Activated CD8-positive, alpha-beta memory T cell treated with anti-CD3 and anti-CD28 coated beads, Interleukin-2, amount 10 ng/mL, durations not matched to agents 7 days and 5 days (primary cell): ENCODE data around the gene MOK. TPM values are rescaled to one million over a fixed set of nuclear protein-coding genes. Genes with fewer than 3 reads are reported as not detected.
"Not testable (repeated sequence)": the region's sequence is repeated elsewhere in the genome, so short reads cannot be mapped to it uniquely, and the experiment has no call there.

Experiments
- ATAC-seq: fragments of 150-1000 bp; cut with Tn5 transposase; one replicate; pipeline ENCODE4 v1.10.0; 2021; ENCODE audit warnings: moderate library complexity
- CTCF ChIA-PET: fragments of 350-600 bp; sonication (Branson Sonifier 250); formaldehyde crosslinking; loops from one replicate; lab custom pipeline; 2021; ENCODE audit warnings: antibody characterized with exemption; lab: Charles Lee
- DNase-seq: peaks from one replicate; pipeline ENCODE4 v3.0.0-alpha.2; 2020
- H3K27ac Mint-ChIP-seq: one replicate; pipeline ENCODE4 v1.8.0; 2021; ENCODE audit warnings: mild to moderate bottlenecking, mixed read lengths
- H3K27me3 Mint-ChIP-seq: one replicate; pipeline ENCODE4 v1.8.0; 2021; ENCODE audit warnings: mixed read lengths
- H3K36me3 Mint-ChIP-seq: one replicate; pipeline ENCODE4 v1.8.0; 2021; ENCODE audit warnings: mild to moderate bottlenecking, mixed read lengths
- H3K4me1 Mint-ChIP-seq: one replicate; pipeline ENCODE4 v1.8.0; 2021; ENCODE audit warnings: mixed read lengths
- H3K4me3 Mint-ChIP-seq: one replicate; pipeline ENCODE4 v1.8.0; 2021; ENCODE audit warnings: mild to moderate bottlenecking, moderate library complexity, mixed read lengths
- H3K9me3 Mint-ChIP-seq: one replicate; pipeline ENCODE4 v1.8.0; 2022; ENCODE audit warnings: low read depth, mixed read lengths
- total RNA-seq, 2 experiments: library from RNA; stranded (reverse); gene quantifications; one replicate each; pipeline ENCODE4 v1.2.3, GENCODE V29; 2021

Gene MOK
- total RNA-seq, 2 experiments from 2014 or later = 3.2 to 3.6 TPM

- CTCF ChIA-PET = no interaction called here
- H3K27ac Mint-ChIP-seq = no peak overlapping the region
- H3K36me3 Mint-ChIP-seq = no peaks in the 10 kb centered on the region
- ATAC-seq = no peak
- no peaks in the 10 kb centered on the region for H3K9me3 Mint-ChIP-seq
- no peak overlapping the region for H3K4me3 Mint-ChIP-seq
- no peak for DNase-seq
- H3K4me1 Mint-ChIP-seq = no peaks in the 10 kb centered on the region
- no peaks in the 10 kb centered on the region for H3K27me3 Mint-ChIP-seq
Measured at GRCh38 chr14:102246071-102246470, 58.9 kb downstream of the MOK start.

GRCh38 chr14:102243795-102244194 lies 61.2 kb downstream of the MOK start:
- H3K4me3 Mint-ChIP-seq, H3K27me3 Mint-ChIP-seq, H3K36me3 Mint-ChIP-seq, ATAC-seq, H3K27ac Mint-ChIP-seq, H3K9me3 Mint-ChIP-seq, CTCF ChIA-PET, DNase-seq, H3K4me1 Mint-ChIP-seq: not testable (repeated sequence)

- DNase-seq (no peak), ATAC-seq (no peak)
- no peak overlapping the region for H3K4me3 Mint-ChIP-seq
- CTCF ChIA-PET = interaction anchor here (0.6 kb wide), 1 partner anchor 1092 kb away, joined by 3 read pairs; no protein-coding TSS in a partner anchor
- no peak overlapping the region for H3K27ac Mint-ChIP-seq
- H3K27me3 Mint-ChIP-seq = no peaks in the 10 kb centered on the region
- no peaks in the 10 kb centered on the region for H3K36me3 Mint-ChIP-seq
- no peaks in the 10 kb centered on the region for H3K9me3 Mint-ChIP-seq
- no peaks in the 10 kb centered on the region for H3K4me1 Mint-ChIP-seq
Measured at GRCh38 chr14:102241147-102241546, 63.8 kb downstream of the MOK start.

- H3K27ac Mint-ChIP-seq, CTCF ChIA-PET, H3K27me3 Mint-ChIP-seq, ATAC-seq, H3K4me1 Mint-ChIP-seq, H3K9me3 Mint-ChIP-seq, DNase-seq, H3K4me3 Mint-ChIP-seq, H3K36me3 Mint-ChIP-seq: not testable (repeated sequence)
Measured at GRCh38 chr14:102240481-102240880, 64.5 kb downstream of the MOK start.

GRCh38 chr14:102239231-102239630 lies 65.7 kb downstream of the MOK start:
- H3K27me3 Mint-ChIP-seq = no peaks in the 10 kb centered on the region
- no peak for DNase-seq
- CTCF ChIA-PET = interaction anchor here (3.5 kb wide), 1 partner anchor 76 kb away, joined by 16 read pairs; no protein-coding TSS in a partner anchor
- no peaks in the 10 kb centered on the region for H3K36me3 Mint-ChIP-seq
- H3K27ac Mint-ChIP-seq = no peak overlapping the region
- H3K4me1 Mint-ChIP-seq = no peaks in the 10 kb centered on the region
- ATAC-seq = no peak
- no peaks in the 10 kb centered on the region for H3K9me3 Mint-ChIP-seq
- H3K4me3 Mint-ChIP-seq = no peak overlapping the region

GRCh38 chr14:102238766-102239165 lies 66.2 kb downstream of the MOK start:
- CTCF ChIA-PET = interaction anchor here (3.5 kb wide), 1 partner anchor 76 kb away, joined by 16 read pairs; no protein-coding TSS in a partner anchor
- no peaks in the 10 kb centered on the region for H3K27me3 Mint-ChIP-seq

GRCh38 chr14:102238131-102238530 lies 66.8 kb downstream of the MOK start:
- DNase-seq (no peak), ATAC-seq (no peak)
- Mint-ChIP-seq H3K4me3 (no peak overlapping the region), H3K27ac (no peak overlapping the region), H3K9me3 (no peaks in the 10 kb centered on the region), H3K4me1 (no peaks in the 10 kb centered on the region), H3K36me3 (no peaks in the 10 kb centered on the region), H3K27me3 (no peaks in the 10 kb centered on the region)
- CTCF ChIA-PET = interaction anchor here (1.8 to 3.5 kb wide), 2 partner anchors 77 to 142 kb away, joined by 5 to 16 read pairs; no protein-coding TSS in a partner anchor

More at GRCh38 chr14:102238766-102239165, 66.2 kb downstream of the MOK start:
- Mint-ChIP-seq H3K9me3 (no peaks in the 10 kb centered on the region), H3K36me3 (no peaks in the 10 kb centered on the region), H3K4me1 (no peaks in the 10 kb centered on the region), H3K4me3 (no peak overlapping the region), H3K27ac (no peak overlapping the region)
- DNase-seq (no peak), ATAC-seq (no peak)

GRCh38 chr14:102236026-102236425 lies 68.9 kb downstream of the MOK start:
- H3K27me3 Mint-ChIP-seq = no peaks in the 10 kb centered on the region
- H3K4me1 Mint-ChIP-seq = no peaks in the 10 kb centered on the region
- CTCF ChIA-PET = interaction anchor here (1.4 to 3.5 kb wide), 2 partner anchors 79 to 289 kb away, joined by 3 to 16 read pairs; no protein-coding TSS in a partner anchor
- H3K9me3 Mint-ChIP-seq = no peaks in the 10 kb centered on the region
- no peaks in the 10 kb centered on the region for H3K36me3 Mint-ChIP-seq
- no peak overlapping the region for H3K27ac Mint-ChIP-seq
- DNase-seq (no peak), ATAC-seq (no peak)
- H3K4me3 Mint-ChIP-seq = no peak overlapping the region

- Mint-ChIP-seq H3K27ac (no peak overlapping the region), H3K4me1 (no peaks in the 10 kb centered on the region), H3K27me3 (no peaks in the 10 kb centered on the region), H3K4me3 (no peak overlapping the region), H3K36me3 (no peaks in the 10 kb centered on the region), H3K9me3 (no peaks in the 10 kb centered on the region)
- DNase-seq = peak; percentile 84
- ATAC-seq = peak; percentile 99
- CTCF ChIA-PET = interaction anchor here (3.5 kb wide), 1 partner anchor 80 kb away, joined by 16 read pairs; no protein-coding TSS in a partner anchor
Measured at GRCh38 chr14:102235275-102235897, 69.6 kb downstream of the MOK start.

GRCh38 chr14:102234331-102235264 lies 70.4 kb downstream of the MOK start:
- Mint-ChIP-seq H3K36me3 (no peaks in the 10 kb centered on the region), H3K4me3 (no peak overlapping the region), H3K27ac (no peak overlapping the region), H3K4me1 (no peaks in the 10 kb centered on the region), H3K9me3 (no peaks in the 10 kb centered on the region), H3K27me3 (no peaks in the 10 kb centered on the region)
- ATAC-seq (no peak), DNase-seq (no peak)
- CTCF ChIA-PET = no interaction called here

GRCh38 chr14:102233081-102233480 lies 71.9 kb downstream of the MOK start:
- no peaks in the 10 kb centered on the region for H3K27me3 Mint-ChIP-seq
- DNase-seq = no peak

GRCh38 chr14:102232348-102232625 lies 72.7 kb downstream of the MOK start:
- CTCF ChIA-PET = interaction anchor here (1.9 kb wide), 1 partner anchor 82 kb away, joined by 5 read pairs; no protein-coding TSS in a partner anchor
- no peak for DNase-seq
- Mint-ChIP-seq H3K27me3 (no peaks in the 10 kb centered on the region), H3K4me1 (no peaks in the 10 kb centered on the region), H3K9me3 (no peaks in the 10 kb centered on the region), H3K36me3 (no peaks in the 10 kb centered on the region), H3K4me3 (no peak overlapping the region), H3K27ac (no peak overlapping the region)
- no peak for ATAC-seq

More at GRCh38 chr14:102233081-102233480, 71.9 kb downstream of the MOK start:
- no peaks in the 10 kb centered on the region for H3K36me3 Mint-ChIP-seq
- no peak overlapping the region for H3K27ac Mint-ChIP-seq
- ATAC-seq = no peak
- CTCF ChIA-PET = interaction anchor here (1.9 kb wide), 1 partner anchor 81 kb away, joined by 5 read pairs; no protein-coding TSS in a partner anchor
- no peaks in the 10 kb centered on the region for H3K4me1 Mint-ChIP-seq
- no peak overlapping the region for H3K4me3 Mint-ChIP-seq
- H3K9me3 Mint-ChIP-seq = no peaks in the 10 kb centered on the region

GRCh38 chr14:102231476-102232347 lies 73.3 kb downstream of the MOK start:
- DNase-seq (no peak), ATAC-seq (no peak)
- no peak overlapping the region for H3K4me3 Mint-ChIP-seq
- CTCF ChIA-PET = interaction anchor here (1.9 kb wide), 1 partner anchor 83 kb away, joined by 5 read pairs; no protein-coding TSS in a partner anchor
- no peaks in the 10 kb centered on the region for H3K9me3 Mint-ChIP-seq
- H3K27me3 Mint-ChIP-seq = no peaks in the 10 kb centered on the region
- no peaks in the 10 kb centered on the region for H3K36me3 Mint-ChIP-seq
- H3K27ac Mint-ChIP-seq = no peak overlapping the region
- no peaks in the 10 kb centered on the region for H3K4me1 Mint-ChIP-seq
